ENCODE results near the gene DPP9. TPM values are rescaled to one million over a fixed set of nuclear protein-coding genes. Genes with fewer than 3 reads are reported as not detected.

The DPP9 gene
- polyA plus RNA-seq: 1.3 and 3.1 TPM in 2 replicates

GRCh38 chr19:4723595-4724514 lies at the start of gene DPP9:
Gene DPP9, minus strand, starts transcription at chr19:4723842. Its CDS starts 3,936 bp downstream, at chr19:4719906.

DNA sequence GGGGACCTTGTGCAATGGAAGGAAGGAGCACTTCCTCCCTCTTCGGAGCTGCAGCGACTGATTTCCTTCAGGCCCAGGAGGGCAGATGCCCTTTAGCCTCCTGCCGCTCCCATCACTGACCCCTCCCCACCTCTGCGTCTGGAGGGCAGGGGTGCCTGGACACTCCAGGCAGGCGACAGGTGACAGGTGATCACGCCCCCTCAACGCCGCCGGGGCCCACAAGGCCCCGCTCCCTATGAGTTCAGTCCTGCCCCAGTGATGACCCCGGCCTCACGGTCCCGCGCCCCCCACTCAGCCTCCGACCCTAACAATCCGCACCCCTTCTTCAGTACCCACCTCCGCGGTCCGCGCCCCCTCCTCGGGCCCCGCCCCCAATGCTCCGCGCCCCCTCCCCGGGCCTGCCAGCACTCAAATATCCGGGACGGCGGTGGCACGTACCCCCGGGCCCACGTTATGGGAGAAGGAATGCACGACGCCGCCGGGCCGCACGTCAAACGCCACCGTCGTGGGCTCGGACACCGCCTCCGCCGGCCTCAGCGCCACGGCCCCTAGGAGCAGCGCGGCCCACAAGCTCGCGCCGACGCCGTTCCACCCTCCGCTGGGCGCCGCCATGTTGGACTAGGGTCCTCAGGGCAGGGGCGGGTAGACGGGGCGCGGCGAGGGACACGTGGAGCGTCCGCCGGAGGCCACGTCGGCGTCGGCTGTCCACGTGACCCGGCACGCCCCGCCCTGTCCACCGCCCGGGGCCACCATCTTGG lies 53.7 kb downstream of the DPP9 start, which contains the start of gene MYDGF:
TSS of gene MYDGF (minus strand) at position 620 of the 758 bp plus-strand sequence. CDS start at position 612, 8 bp downstream.

DNA sequence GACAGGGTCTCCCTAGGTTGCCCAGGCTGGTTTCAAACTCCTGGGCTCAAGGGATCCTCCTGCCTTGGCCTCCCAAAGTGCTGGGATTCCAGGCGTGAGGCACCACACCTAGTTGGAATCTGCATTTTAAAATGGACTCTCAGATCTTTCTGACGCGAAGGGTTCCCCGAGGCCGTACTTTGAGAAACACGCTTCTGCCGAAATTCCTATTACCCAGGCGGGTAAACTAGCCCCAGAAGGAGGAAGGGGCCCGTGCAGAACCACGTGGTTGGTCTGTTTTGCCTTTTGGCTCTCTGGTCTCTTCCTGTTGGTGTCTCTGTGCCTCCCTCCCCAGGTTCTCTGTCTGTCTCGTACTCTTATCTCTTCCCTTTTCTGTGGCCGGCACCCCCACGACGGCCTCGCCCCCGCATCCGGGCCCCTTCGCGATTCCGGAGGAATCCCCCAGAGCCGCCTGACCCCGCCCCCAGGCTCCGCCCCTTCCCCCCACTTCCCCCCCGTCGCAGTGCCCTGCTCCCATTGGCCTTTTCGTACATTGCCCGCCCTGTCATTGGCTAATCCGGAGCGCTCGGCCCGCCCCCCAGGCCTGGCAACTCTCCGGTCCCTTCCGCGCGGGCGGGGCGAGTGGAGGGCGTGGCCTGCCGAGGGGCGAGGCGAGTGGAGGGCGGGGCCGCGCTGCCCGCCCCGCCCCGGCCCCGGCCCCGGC lies 84.7 kb downstream of the DPP9 start, which contains the start of gene TNFAIP8L1:
TSS of gene TNFAIP8L1 (plus strand) at position 689 of the 703 bp plus-strand sequence. CDS start 12,354 bp downstream, outside the sequence.

Other genes with a start within 250 kb of the DPP9 start
- gene PLIN4, start 205.4 kb downstream of the DPP9 start, polyA plus RNA-seq: not detected in 2 replicates
- gene PLIN5, start 188.6 kb downstream of the DPP9 start, polyA plus RNA-seq: 0.75 and 0.87 TPM in 2 replicates
- not detected in 2 replicates for gene LRG1, start 183.8 kb downstream of the DPP9 start, polyA plus RNA-seq
- gene SEMA6B, start 164.2 kb downstream of the DPP9 start, polyA plus RNA-seq: 1.0 and 1.1 TPM in 2 replicates
- 1.5 TPM in 1 of 2 replicates, not detected in the other for gene TNFAIP8L1, start 84.3 kb downstream of the DPP9 start, polyA plus RNA-seq
- 47.3 and 63.5 TPM in 2 replicates for gene MYDGF, start 53.5 kb downstream of the DPP9 start, polyA plus RNA-seq
- 0.05 TPM in 1 of 2 replicates, not detected in the other for gene FEM1A, start 67.9 kb upstream of the DPP9 start, polyA plus RNA-seq
- 0.20 and 1.4 TPM in 2 replicates for gene TICAM1, start 107.9 kb upstream of the DPP9 start, polyA plus RNA-seq
- gene PLIN3, start 143.8 kb upstream of the DPP9 start, polyA plus RNA-seq: 1.8 and 2.4 TPM in 2 replicates
- not detected in 2 replicates for gene ARRDC5, start 179.1 kb upstream of the DPP9 start, polyA plus RNA-seq
- 0.11 TPM in 1 of 2 replicates, not detected in the other for gene UHRF1, start 185.7 kb upstream of the DPP9 start, polyA plus RNA-seq
- 0.89 and 1.8 TPM in 2 replicates for gene KDM4B, start 245.3 kb upstream of the DPP9 start, polyA plus RNA-seq

All from Purkinje cell (primary cell).